ENCODE data around the gene GPR153.

The GPR153 gene

DNA sequence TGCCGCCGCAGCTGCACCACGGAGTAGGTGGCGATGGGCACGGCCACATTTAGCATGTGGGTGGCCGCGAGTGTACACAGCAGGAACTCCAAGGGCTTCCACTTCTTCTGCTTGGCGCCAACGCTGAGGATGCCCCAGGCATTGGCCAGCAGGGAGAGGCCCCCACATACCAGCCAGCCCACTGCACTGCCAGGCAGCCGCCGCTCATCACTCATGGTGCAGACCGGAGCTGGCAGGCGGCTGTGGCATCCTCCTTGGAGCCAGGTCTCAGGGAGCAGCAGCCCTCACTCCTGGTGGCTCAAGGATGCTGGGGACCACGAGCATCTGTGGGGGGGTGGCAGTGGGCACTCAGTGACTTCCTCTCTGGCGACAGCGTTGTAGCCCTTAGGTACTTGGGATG, 6.2 kb downstream of the GPR153 start:
- Histone ChIP-seq H3K9me3 (no peaks in the 10 kb centered on the region), H3K4me2 (no peak overlapping the region), H3K36me3 (peaks cover 26% of the 10 kb centered on the region; the same call in 1 of the 2 replicates), H3K27me3 (peaks cover 27% of the 10 kb centered on the region), H3K9ac (no peak overlapping the region), H3K4me3 (no peak overlapping the region), H3K4me1 (peaks cover 14% of the 10 kb centered on the region), H3K27ac (no peak overlapping the region), H4K20me1 (peaks cover 98% of the 10 kb centered on the region)
- no peak for TF ChIP-seq Cebpa-rat (IDR thresholded peaks at IDR 0.05)

DNA sequence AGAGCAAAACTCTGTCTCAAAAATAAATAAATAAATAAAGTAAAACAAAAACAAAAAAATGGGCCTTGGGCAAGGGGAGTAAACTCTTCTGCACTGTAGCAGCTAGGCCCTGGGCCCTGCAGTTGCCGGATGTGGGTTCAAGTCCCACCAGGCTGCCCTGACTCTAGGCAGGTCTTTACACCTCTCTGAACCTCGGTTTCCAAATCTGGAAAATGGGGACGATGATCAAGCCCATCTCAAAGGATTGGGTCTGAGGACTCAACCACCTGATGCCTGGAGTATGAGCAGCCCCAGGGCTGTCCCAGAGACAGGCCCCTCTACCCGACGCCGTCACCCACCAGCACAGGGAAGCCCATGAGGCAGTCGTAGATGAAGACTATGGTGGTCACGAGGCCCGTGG, 7.5 kb downstream of the GPR153 start:
- H3K4me2 ChIP-seq, result no peak overlapping the region
- peaks cover 98% of the 10 kb centered on the region for H4K20me1 ChIP-seq
- H3K9ac ChIP-seq, result no peak overlapping the region
- TF ChIP-seq Cebpa-rat (IDR thresholded peaks at IDR 0.05), result no peak
- peaks cover 20% of the 10 kb centered on the region for H3K4me1 ChIP-seq
- no peak overlapping the region for H3K4me3 ChIP-seq
- peaks cover 26% of the 10 kb centered on the region; the same call in 1 of the 2 replicates for H3K36me3 ChIP-seq
- H3K27ac ChIP-seq, result no peak overlapping the region
- H3K27me3 ChIP-seq, result peaks cover 40% of the 10 kb centered on the region
- no peaks in the 10 kb centered on the region for H3K9me3 ChIP-seq

DNA sequence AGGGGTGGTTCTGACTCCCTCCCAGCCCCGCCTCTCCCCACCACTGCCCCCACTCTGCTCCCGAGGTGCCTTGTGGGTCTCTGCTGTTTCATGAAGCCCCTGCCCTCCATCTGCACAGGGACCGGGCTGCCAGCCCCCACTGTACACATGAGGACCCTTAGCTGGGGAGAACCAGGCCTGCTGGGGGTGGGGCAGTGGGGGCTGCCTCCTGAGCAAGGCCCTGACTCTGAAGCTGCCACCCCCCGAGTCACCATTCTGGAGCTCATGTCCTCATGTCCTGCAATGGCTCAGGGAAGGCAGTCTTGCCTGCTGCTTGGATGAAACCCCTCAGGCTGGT, 8.6 kb downstream of the GPR153 start:
- H3K4me1 ChIP-seq, result peaks cover 27% of the 10 kb centered on the region
- no peak overlapping the region for H3K4me2 ChIP-seq
- TF ChIP-seq Cebpa-rat (IDR thresholded peaks at IDR 0.05), result no peak
- H3K27me3 ChIP-seq, result peaks cover 47% of the 10 kb centered on the region
- H3K36me3 ChIP-seq, result peaks cover 21% of the 10 kb centered on the region; the same call in 1 of the 2 replicates
- no peak overlapping the region for H3K9ac ChIP-seq
- no peak overlapping the region for H3K27ac ChIP-seq
- H3K4me3 ChIP-seq, result no peak overlapping the region
- peaks cover 98% of the 10 kb centered on the region for H4K20me1 ChIP-seq
- H3K9me3 ChIP-seq, result no peaks in the 10 kb centered on the region

DNA sequence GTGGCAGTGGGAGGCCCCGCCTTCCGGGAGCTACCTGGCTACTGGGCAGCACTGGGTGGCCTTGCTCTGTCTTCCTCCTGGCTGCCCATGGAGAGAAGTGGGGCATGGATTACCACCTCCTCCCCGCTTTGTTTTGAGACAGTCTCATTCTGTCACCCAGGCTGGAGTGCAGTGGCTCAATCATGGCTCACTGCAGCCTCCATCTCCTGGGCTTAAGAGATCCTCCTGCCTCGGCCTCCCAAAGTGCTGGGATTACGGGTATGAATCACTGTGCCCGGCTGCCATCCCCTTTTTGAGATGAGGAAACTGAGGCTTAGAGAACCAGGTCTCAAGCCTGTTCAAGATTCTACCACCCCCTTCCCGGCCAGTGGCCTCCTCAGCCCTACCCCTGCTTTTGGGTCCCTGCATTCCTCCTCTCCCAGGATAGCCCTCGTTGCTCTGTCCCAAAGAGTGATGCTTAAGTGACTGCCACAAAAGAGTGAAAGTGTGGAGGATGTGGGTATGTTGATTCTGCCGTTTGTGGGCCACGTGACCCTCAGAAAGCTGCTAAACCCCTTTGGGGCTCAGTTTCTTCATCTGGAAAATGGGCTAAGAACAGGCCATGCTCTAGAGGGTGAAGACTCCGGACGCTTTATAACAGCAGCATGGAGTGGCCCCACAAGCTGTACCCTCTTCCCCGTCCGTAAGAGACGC, 9.1 kb downstream of the GPR153 start:
- peaks cover 32% of the 10 kb centered on the region for H3K4me1 ChIP-seq
- no peak overlapping the region for H3K4me2 ChIP-seq
- no peak overlapping the region for H3K4me3 ChIP-seq
- no peak for TF ChIP-seq Cebpa-rat (IDR thresholded peaks at IDR 0.05)
- H3K9ac ChIP-seq, result no peak overlapping the region
- H3K36me3 ChIP-seq, result peaks cover 21% of the 10 kb centered on the region; the same call in 1 of the 2 replicates
- H3K9me3 ChIP-seq, result no peaks in the 10 kb centered on the region
- peaks cover 50% of the 10 kb centered on the region for H3K27me3 ChIP-seq
- peaks cover 98% of the 10 kb centered on the region for H4K20me1 ChIP-seq
- no peak overlapping the region for H3K27ac ChIP-seq

DNA sequence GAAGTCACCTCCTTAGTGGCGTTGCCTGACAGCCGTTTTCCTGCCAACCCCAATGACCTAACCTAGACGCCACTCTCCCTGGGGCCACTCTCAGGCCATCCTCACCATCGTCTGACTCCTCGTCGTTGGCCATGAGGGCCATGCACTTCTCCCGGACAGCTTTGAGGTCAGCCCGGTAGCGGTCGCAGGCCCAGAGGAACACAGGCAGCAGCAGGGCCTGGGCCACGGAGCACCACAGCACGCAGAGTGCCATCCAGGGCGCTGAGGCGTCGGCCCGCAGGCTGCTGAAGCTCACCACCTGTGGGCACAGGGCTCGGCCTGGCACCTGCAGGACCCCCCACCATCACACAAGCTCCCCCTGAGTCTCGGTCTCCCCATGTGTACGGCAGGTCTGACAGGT, 9.7 kb downstream of the GPR153 start:
- peaks cover 56% of the 10 kb centered on the region for H3K27me3 ChIP-seq

DNA sequence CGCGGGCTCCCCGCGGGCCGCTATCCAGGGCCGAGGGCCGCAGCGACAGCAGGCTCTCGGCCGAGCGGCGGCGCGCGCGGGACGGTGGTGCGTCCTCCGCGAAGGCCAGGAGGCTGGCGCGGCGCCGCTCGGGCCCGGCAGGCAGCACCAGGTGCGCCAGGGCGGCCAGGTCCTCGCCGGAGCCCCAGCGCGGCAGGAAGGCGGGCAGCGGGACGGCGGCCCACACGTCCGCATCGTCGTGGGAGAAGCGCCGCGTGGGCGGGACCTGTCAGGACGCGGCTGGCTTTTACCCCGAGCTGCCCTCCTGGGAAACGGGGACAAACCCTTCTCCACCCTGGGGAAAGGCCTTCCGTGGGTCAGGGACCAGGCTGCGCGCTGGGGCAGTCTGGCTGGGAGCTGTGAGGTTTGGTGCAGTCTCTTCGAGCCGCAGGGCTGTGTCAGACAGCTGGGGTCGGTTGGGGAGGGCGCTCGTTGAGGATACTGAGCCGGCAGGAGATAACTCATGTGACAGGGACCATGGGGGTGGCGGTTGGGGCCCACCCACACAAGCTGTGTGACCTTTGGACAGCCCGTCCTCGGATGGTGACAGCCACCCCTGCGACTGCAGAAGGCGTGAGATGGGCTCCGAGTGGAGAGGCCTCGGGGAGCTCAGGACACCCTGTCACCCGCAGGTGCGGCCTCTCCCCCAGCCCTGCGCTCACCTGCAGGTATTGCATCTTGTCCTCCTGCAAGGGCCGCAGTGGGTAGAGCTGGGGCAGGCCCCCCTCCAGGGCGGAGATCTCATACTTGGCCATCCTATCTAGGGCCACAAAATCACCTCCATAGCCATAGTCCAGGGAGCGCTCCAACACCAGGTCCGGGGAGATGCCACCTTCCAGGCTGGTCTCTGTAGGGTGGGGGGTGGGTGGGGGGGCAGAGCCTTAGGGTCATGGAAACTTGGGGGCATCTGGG, 10.9 kb downstream of the GPR153 start:
- peak overlapping the region; percentile 96 for H3K4me2 ChIP-seq
- H3K4me1 ChIP-seq, result peaks cover 50% of the 10 kb centered on the region
- H3K27ac ChIP-seq, result no peak overlapping the region
- TF ChIP-seq Cebpa-rat (IDR thresholded peaks at IDR 0.05), result no peak
- H3K9ac ChIP-seq, result peak overlapping the region; percentile 53; the same call in 1 of the 2 replicates
- peaks cover 68% of the 10 kb centered on the region for H3K27me3 ChIP-seq
- peak overlapping the region; percentile 59 for H3K4me3 ChIP-seq
- peaks cover 98% of the 10 kb centered on the region for H4K20me1 ChIP-seq
- H3K36me3 ChIP-seq, result peaks cover 21% of the 10 kb centered on the region; the same call in 1 of the 2 replicates
- H3K9me3 ChIP-seq, result no peaks in the 10 kb centered on the region

More for the DNA sequence above, 9.7 kb downstream of the GPR153 start:
- TF ChIP-seq Cebpa-rat (IDR thresholded peaks at IDR 0.05), result no peak
- H3K4me1 ChIP-seq, result peaks cover 38% of the 10 kb centered on the region
- peaks cover 21% of the 10 kb centered on the region; the same call in 1 of the 2 replicates for H3K36me3 ChIP-seq
- no peaks in the 10 kb centered on the region for H3K9me3 ChIP-seq
- H4K20me1 ChIP-seq, result peaks cover 98% of the 10 kb centered on the region
- no peak overlapping the region for H3K4me2 ChIP-seq
- H3K4me3 ChIP-seq, result no peak overlapping the region
- H3K27ac ChIP-seq, result no peak overlapping the region
- no peak overlapping the region for H3K9ac ChIP-seq

DNA sequence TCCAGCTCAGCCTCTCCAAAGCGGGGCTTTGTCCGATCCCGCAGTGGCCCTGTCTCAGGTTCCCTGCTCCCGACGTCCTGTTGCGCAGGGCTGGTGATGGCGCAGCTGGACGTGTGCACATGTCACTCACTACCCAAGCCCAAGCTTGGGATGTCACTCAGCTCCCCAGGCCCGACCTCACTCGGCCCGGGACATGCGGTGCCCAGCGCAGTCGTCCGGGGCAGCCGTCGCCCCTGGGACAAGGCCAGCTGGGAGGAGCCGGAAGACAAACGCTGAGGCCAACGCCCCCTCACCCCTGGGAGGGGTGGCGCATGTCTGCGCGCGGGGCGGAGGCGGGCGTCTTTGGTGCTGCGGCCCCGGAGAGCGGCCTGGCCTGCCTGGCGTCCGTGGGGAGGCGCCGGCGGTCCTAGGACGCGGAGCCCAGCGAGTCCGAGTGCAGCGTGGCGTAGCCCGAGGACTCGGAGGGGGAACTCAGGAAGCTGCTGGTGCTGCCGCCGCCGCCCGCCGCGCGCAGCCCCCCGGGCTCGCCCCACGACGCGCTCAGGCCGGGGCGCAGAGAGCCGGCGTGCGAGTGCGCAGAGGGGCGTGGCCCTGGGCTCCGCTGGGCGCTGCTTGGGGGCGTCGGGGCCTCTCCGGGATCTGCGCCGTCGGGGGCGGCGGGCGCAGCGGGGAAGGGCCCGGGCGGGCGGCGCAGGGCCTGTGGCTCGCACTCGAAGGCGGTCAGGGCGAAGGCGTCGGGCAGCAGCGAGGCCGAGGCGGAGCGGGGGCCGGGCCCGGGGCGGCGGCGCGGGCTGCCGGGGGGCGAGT, 11.8 kb downstream of the GPR153 start:
- H3K4me2 ChIP-seq, result peak overlapping the region; percentile 96
- peaks cover 57% of the 10 kb centered on the region for H3K4me1 ChIP-seq
- peaks cover 13% of the 10 kb centered on the region; the same call in 1 of the 2 replicates for H3K36me3 ChIP-seq
- no peak overlapping the region for H3K27ac ChIP-seq
- no peaks in the 10 kb centered on the region for H3K9me3 ChIP-seq
- no peak for TF ChIP-seq Cebpa-rat (IDR thresholded peaks at IDR 0.05)
- H4K20me1 ChIP-seq, result peaks cover 89% of the 10 kb centered on the region
- H3K4me3 ChIP-seq, result peak overlapping the region; percentile 59
- H3K27me3 ChIP-seq, result peaks cover 74% of the 10 kb centered on the region
- H3K9ac ChIP-seq, result peak overlapping the region; percentile 53; the same call in 1 of the 2 replicates

DNA sequence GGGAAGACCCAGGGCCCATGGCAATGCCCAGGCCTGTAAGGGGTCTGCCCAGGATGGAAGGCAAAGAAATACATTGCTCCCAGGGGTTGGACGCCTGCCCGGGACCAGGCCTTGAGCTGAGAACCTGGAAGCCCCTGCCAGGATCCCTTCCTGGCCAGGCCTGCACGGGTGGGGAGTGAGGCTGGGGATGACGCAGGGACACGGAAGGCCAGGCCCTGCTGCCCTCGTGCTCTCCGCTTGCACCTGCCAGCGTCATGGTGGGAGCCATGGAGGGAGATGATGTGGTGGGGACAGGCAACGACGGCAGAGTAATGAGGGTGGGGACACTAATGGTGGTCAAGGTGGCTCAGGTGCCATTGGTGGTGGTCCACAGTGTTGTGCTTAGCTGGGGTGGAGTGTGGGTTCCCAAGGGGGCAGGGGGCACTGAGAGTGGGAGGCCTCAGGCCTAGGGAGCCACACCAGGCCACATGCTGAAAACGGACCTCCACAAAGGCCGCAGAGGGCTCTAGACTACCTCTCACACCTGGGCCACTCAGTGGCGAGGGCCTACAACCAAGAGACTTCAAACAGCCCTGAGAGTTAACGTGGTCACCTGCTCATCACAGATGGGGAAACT, 12.6 kb downstream of the GPR153 start:
- H3K4me1 ChIP-seq, result peaks cover 65% of the 10 kb centered on the region
- H3K9ac ChIP-seq, result no peak overlapping the region
- H3K27me3 ChIP-seq, result peaks cover 82% of the 10 kb centered on the region
- H3K9me3 ChIP-seq, result no peaks in the 10 kb centered on the region
- no peak overlapping the region for H3K4me3 ChIP-seq
- peaks cover 84% of the 10 kb centered on the region for H4K20me1 ChIP-seq
- peak overlapping the region; percentile 96 for H3K4me2 ChIP-seq
- peaks cover 4% of the 10 kb centered on the region; the same call in 1 of the 2 replicates for H3K36me3 ChIP-seq
- TF ChIP-seq Cebpa-rat (IDR thresholded peaks at IDR 0.05), result no peak
- H3K27ac ChIP-seq, result no peak overlapping the region

DNA sequence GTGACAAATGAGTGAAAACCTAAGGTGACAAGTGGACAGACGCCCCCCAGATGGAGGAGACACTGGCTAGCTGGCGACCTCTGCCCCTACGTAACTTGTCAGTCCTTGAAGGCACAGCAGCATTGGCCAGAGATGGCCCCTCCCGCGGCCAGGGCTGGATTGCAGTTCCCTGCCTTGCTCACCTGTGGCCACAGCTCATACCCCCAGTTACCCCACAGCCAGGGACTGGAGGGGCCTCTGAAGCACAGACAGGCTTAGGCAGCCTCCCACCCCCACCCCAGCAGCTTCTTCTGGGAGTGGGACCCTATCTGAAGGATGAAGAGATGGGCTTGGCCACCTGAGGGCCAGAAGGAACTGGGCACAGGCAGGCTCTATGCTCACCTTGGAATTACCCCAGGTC, 13.2 kb downstream of the GPR153 start:
- H3K9ac ChIP-seq, result no peak overlapping the region
- H3K36me3 ChIP-seq, result no peaks in the 10 kb centered on the region
- H3K27me3 ChIP-seq, result peaks cover 88% of the 10 kb centered on the region
- H4K20me1 ChIP-seq, result peaks cover 82% of the 10 kb centered on the region
- peak overlapping the region; percentile 84; the same call in 1 of the 2 replicates for H3K4me2 ChIP-seq
- H3K4me3 ChIP-seq, result no peak overlapping the region
- no peak overlapping the region for H3K27ac ChIP-seq
- TF ChIP-seq Cebpa-rat (IDR thresholded peaks at IDR 0.05), result no peak
- H3K4me1 ChIP-seq, result peaks cover 71% of the 10 kb centered on the region
- H3K9me3 ChIP-seq, result no peaks in the 10 kb centered on the region
